ENCODE results near the gene DOC2A.

GRCh38 chr16:30051518-30051917, 40.7 kb upstream of the DOC2A start:
- TF ChIP-seq CTCF (IDR thresholded peaks at IDR 0.05) (no peak), POLR2A (IDR thresholded peaks at IDR 0.05) (no peak)

Measured in adrenal gland (tissue), 5 donors.